ENCODE measurements around the gene NKX6-2. TPM values are rescaled to one million over a fixed set of nuclear protein-coding genes. Genes with fewer than 3 reads are reported as not detected.

NKX6-2 gene
- total and polyA plus RNA-seq, 10 of the 15 experiments (the other 5 are each of a cell fraction or from before 2014, with no cell fraction given): 0.45 to 1.8 TPM; not detected in 8

DNA sequence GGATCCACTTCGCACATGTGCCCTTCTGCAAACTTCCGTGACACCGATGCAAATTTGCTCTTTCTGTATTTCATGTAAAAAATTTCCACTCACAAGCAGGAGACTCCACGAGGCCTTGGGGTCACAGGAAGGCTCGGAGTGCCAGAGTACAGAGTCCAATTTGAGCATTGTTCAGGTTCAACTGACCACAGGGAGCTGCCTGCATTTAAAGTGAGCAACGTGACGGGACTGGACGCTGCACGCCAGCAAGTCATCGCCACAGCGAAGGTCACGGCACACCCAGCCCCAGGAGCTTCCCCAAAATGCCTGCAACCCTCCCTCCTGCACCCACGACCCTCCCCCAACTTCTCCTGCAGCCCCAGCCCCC is 41.5 kb upstream of the NKX6-2 start (continued):
- TF ChIP-seq, protein P1, sequence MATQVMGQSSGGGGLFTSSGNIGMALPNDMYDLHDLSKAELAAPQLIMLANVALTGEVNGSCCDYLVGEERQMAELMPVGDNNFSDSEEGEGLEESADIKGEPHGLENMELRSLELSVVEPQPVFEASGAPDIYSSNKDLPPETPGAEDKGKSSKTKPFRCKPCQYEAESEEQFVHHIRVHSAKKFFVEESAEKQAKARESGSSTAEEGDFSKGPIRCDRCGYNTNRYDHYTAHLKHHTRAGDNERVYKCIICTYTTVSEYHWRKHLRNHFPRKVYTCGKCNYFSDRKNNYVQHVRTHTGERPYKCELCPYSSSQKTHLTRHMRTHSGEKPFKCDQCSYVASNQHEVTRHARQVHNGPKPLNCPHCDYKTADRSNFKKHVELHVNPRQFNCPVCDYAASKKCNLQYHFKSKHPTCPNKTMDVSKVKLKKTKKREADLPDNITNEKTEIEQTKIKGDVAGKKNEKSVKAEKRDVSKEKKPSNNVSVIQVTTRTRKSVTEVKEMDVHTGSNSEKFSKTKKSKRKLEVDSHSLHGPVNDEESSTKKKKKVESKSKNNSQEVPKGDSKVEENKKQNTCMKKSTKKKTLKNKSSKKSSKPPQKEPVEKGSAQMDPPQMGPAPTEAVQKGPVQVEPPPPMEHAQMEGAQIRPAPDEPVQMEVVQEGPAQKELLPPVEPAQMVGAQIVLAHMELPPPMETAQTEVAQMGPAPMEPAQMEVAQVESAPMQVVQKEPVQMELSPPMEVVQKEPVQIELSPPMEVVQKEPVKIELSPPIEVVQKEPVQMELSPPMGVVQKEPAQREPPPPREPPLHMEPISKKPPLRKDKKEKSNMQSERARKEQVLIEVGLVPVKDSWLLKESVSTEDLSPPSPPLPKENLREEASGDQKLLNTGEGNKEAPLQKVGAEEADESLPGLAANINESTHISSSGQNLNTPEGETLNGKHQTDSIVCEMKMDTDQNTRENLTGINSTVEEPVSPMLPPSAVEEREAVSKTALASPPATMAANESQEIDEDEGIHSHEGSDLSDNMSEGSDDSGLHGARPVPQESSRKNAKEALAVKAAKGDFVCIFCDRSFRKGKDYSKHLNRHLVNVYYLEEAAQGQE (IDR thresholded peaks at IDR 0.05; ENCODE audit: low read depth, low read length): no peak
- TF ChIP-seq PAX8 (IDR thresholded peaks at IDR 0.05): no peak
- TF ChIP-seq IRF4 (IDR thresholded peaks at IDR 0.05; ENCODE audit: low read depth, low read length): no peak
- TF ChIP-seq TBL1XR1 (IDR thresholded peaks at IDR 0.05; ENCODE audit: low read depth, low read length): no peak
- no peak for TF ChIP-seq EZH2 (IDR thresholded peaks at IDR 0.05; ENCODE audit: borderline replicate concordance, control insufficient read depth, low read depth, low read length)
- TF ChIP-seq CREB1 (IDR thresholded peaks at IDR 0.05; ENCODE audit: low read depth): no peak

DNA sequence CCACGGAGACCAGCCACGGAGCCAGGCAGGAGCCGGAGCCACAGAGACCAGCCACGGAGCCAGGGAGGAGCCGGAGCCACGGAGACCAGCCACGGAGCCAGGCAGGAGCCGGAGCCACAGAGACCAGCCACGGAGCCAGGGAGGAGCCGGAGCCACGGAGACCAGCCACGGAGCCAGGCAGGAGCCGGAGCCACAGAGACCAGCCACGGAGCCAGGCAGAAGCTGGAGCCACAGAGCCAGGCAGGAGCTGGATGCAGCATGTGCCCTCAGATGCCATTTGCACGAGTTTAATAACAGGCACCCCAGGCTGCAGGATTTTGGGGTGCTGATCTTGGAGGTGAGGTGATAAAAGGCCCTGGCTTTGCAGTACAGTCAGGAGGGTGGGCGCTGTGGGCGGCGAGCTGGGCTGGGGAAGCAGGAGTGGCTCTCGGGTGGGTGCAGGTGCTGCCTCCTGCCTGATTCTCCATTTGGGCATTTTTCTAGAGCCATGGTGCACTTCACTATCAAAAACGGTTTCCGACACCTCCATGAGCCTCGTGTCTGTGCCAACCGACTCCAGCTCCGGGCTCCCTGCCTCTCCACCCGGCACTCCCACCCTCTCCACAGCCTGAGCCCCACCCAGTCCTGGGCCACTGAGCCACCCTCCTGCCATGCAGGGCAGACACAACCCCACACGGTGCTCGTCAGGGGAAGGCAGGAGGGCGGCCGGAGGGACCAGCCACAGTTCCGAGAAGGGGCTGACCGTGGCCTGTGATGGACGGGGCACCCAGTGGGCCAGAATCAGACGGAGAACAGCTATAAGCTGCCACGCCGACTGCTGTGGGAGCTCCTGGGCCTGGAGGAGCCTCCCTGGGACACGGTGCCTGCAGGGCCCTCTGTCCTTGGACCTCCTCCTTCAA is 40.8 kb upstream of the NKX6-2 start:
- Histone ChIP-seq H3K9me3 (replicated peaks; ENCODE audit: control insufficient read depth, insufficient read depth, low read length) (peaks cover 4% of the 10 kb centered on the region; the same call in 2 of the 3 replicates), H3K4me1 (ENCODE audit: control insufficient read depth, insufficient read depth, low read length) (no peaks in the 10 kb centered on the region), H3K4me2 (ENCODE audit: control insufficient read depth, insufficient read depth) (no peak overlapping the region), H3K36me3 (ENCODE audit: control insufficient read depth in 2 of 2, insufficient read depth in 2 of 2, low read length in 1 of 2) (no peaks in the 10 kb centered on the region; a peak in 1 of 4 replicates), H3K9ac (ENCODE audit: control insufficient read depth, insufficient read depth, low read length) (no peak overlapping the region), H3K79me2 (ENCODE audit: control insufficient read depth, insufficient read depth, low read length) (no peaks in the 10 kb centered on the region), H2AFZ (ENCODE audit: control insufficient read depth, low read depth, low read length) (no peak overlapping the region), H3K27ac (ENCODE audit: control insufficient read depth, insufficient read depth) (no peak overlapping the region), H3K27me3 (replicated peaks in 1 of 2; ENCODE audit: control insufficient read depth in 2 of 2, insufficient read depth in 2 of 2, low read length in 1 of 2) (no peaks in the 10 kb centered on the region), H4K20me1 (ENCODE audit: control insufficient read depth, insufficient read depth) (no peaks in the 10 kb centered on the region), H3K4me3 (no peak overlapping the region)
- ChIA-PET RAD21 (ENCODE audit: unreplicated experiment) (no interaction called here), CTCF (no interaction called here), SMC1A (ENCODE audit: uncharacterized antibody, unreplicated experiment) (no interaction called here), POLR2A (no interaction called here)
- 64% methylated on average over 30 of the region's 36 CpGs for WGBS (ENCODE audit: insufficient coverage, insufficient replicate concordance, low lambda C conversion rate, missing lambda C conversion rate)
- ATAC-seq (no peak), DNase-seq (ENCODE audit: low read depth, low spot score) (no peak), FAIRE-seq (no peak)
- no TSS peak for BruUV-seq (replicated peaks)
- intact Hi-C loops (cut with micrococcal nuclease; ENCODE audit: unreplicated experiment) (no loop called here), in situ Hi-C loops (cut with MboI) (no loop called here)
- TF ChIP-seq MYB (IDR thresholded peaks at IDR 0.05; ENCODE audit: borderline replicate concordance, low read depth, low read length): no peak
- TF ChIP-seq RAD51 (IDR thresholded peaks at IDR 0.05): no peak
- TF ChIP-seq MTA2 (IDR thresholded peaks at IDR 0.05; ENCODE audit: low read depth): no peak
- TF ChIP-seq, protein P2, sequence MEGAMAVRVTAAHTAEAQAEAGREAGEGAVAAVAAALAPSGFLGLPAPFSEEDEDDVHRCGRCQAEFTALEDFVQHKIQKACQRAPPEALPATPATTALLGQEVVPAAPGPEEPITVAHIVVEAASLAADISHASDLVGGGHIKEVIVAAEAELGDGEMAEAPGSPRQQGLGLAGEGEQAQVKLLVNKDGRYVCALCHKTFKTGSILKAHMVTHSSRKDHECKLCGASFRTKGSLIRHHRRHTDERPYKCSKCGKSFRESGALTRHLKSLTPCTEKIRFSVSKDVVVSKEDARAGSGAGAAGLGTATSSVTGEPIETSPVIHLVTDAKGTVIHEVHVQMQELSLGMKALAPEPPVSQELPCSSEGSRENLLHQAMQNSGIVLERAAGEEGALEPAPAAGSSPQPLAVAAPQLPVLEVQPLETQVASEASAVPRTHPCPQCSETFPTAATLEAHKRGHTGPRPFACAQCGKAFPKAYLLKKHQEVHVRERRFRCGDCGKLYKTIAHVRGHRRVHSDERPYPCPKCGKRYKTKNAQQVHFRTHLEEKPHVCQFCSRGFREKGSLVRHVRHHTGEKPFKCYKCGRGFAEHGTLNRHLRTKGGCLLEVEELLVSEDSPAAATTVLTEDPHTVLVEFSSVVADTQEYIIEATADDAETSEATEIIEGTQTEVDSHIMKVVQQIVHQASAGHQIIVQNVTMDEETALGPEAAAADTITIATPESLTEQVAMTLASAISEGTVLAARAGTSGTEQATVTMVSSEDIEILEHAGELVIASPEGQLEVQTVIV (IDR thresholded peaks at IDR 0.05; ENCODE audit: borderline replicate concordance, partially characterized antibody): no peak
- no peak for TF ChIP-seq MEF2A (IDR thresholded peaks at IDR 0.05; ENCODE audit: insufficient read depth, low read depth, low read length)
- no peak for TF ChIP-seq ESRRA (IDR thresholded peaks at IDR 0.05; ENCODE audit: low read length)
- TF ChIP-seq, protein P3, sequence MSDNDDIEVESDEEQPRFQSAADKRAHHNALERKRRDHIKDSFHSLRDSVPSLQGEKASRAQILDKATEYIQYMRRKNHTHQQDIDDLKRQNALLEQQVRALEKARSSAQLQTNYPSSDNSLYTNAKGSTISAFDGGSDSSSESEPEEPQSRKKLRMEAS (IDR thresholded peaks at IDR 0.05; ENCODE audit: low read depth, low read length): no peak
- no peak for TF ChIP-seq CHD2 (IDR thresholded peaks at IDR 0.05; ENCODE audit: borderline replicate concordance, low read depth, low read length)
- TF ChIP-seq YY1 (IDR thresholded peaks at IDR 0.05; ENCODE audit: low read depth, low read length): no peak
- TF ChIP-seq POLR2AphosphoS2 (IDR thresholded peaks at IDR 0.05; ENCODE audit: low read depth, low read length): no peak

Data from GM12878 (cell line).